Large intestine (tissue), 3 donors: Measurements from ENCODE around the gene JUP. TPM values are rescaled to one million over a fixed set of nuclear protein-coding genes. Genes with fewer than 3 reads are reported as not detected.

ENCODE experiments used
- DNase-seq, 2 donors: peaks; one replicate each; pipeline versions ENCODE4 v3.0.0 to v3.0.0-alpha.2; 2013
- H3K27ac ChIP-seq: one replicate; pipeline ENCODE4 v1.5.1; 2013; ENCODE audit warnings: low read length
- H3K27me3 ChIP-seq: 2 replicates; pipeline ENCODE4 v1.6.1; 2013; ENCODE audit warnings: low read length; ENCODE audit not compliant: control insufficient read depth, insufficient read depth
- H3K36me3 ChIP-seq: 2 replicates; pipeline ENCODE4 v1.6.1; 2013; ENCODE audit warnings: low read length; ENCODE audit not compliant: control insufficient read depth, insufficient read depth
- H3K4me1 ChIP-seq: one replicate; pipeline ENCODE4 v1.6.1; 2013; ENCODE audit warnings: low read length; ENCODE audit not compliant: control insufficient read depth, insufficient read depth
- H3K4me3 ChIP-seq: one replicate; pipeline ENCODE4 v1.5.1; 2013; ENCODE audit warnings: low read length
- H3K9me3 ChIP-seq: one replicate; pipeline ENCODE4 v1.6.1; 2013; ENCODE audit warnings: mild to moderate bottlenecking, low read depth, low read length, moderate library complexity; ENCODE audit not compliant: control insufficient read depth
- WGBS: methylation state at CpG from one replicate; pipeline ENCODE4 v1.1.5; 2013; ENCODE audit warnings: low lambda C conversion rate; ENCODE audit not compliant: insufficient coverage; 5-methylcytosine and 5-hydroxymethylcytosine counted together
- polyA plus RNA-seq: library from polyadenylated mRNA; unstranded; fragments of 120-200 nt; gene quantifications from one replicate; pipeline ENCODE4 v1.2.1, GENCODE V29; 2013

JUP gene
- polyA plus RNA-seq, 1 donor = 172 TPM

DNA sequence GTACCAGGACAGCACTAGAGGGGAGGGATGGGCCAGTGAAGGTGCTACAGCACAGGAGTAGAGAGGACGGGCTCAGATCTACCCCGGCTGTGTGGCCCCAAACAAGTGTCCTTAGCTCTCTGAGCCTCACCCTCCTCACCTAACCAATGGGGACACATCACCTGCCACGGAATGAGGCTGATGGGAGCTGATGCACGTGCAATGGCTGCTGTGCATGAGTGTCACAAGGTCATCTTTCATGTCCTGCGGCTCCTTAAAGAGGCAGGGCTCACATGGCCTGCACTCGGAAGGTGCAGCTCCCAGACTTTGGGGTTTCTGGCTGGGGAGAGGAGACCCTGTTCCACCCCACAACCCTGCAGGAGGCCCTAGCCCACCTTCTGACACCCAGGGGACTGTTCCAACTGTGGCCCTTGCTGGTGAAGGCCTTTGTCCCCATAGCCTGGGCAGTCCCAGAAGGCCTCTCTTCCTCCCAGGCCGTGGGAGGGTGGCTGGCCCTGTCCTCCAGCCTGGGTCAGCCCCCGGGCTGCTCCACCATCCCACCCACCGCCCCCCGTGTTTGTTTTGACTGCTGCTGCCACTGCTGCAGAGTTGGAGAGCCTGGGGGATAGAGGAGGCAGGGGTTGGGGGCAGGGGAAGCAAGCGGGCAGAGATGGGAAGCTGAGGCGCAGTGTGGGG lies 62.6 kb downstream of the JUP start:
- no peaks in the 10 kb centered on the region for H3K36me3 ChIP-seq
- H3K4me1 ChIP-seq = no peaks in the 10 kb centered on the region
- no peaks in the 10 kb centered on the region for H3K9me3 ChIP-seq
- no peak overlapping the region for H3K27ac ChIP-seq
- no peak for DNase-seq
- WGBS = no CpG with 5 or more reads among the region's 12 CpGs
- no peaks in the 10 kb centered on the region for H3K27me3 ChIP-seq
- no peak overlapping the region for H3K4me3 ChIP-seq

DNA sequence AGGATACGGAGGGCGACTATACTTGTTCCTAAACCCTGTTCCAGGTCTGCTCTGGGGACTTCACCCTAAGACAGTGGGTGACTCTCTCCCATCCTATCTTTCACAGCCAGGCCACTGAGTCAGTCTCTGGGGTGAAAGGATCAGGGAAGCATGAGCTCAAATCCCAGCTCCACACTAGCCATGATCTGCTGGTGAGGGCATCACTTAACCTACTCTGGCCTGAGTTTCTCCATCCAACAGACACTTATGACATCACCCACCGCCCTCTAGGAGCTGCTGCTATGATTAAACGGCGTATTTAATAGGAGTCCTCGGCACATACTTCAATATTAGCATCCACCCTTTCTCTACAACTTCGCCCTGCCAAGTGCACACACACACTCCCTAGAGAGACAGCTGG lies 64.3 kb downstream of the JUP start:
- DNase-seq = no peak
- Histone ChIP-seq H3K27me3 (peaks cover 4% of the 10 kb centered on the region), H3K4me1 (no peaks in the 10 kb centered on the region), H3K27ac (no peak overlapping the region), H3K9me3 (no peaks in the 10 kb centered on the region), H3K36me3 (no peaks in the 10 kb centered on the region), H3K4me3 (no peak overlapping the region)
- WGBS = no CpG with 5 or more reads among the region's 7 CpGs

DNA sequence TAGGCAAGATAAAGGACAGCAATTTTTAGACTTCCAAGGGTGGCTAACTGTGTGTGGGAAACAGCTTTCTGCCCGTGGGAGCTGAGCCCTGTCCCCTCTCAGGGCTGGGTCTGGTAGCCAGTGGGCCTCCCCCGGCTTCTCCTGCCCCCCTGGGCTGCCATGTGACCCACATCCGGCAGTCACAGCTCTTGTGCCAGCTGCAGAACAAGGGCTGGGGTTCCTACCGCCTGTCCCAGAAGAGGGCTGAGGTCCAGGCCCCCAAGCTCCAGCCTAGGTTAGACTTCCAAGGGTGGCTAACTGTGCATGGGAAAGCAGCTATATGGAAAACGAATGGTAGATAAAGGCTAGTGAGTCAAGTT lies 68.2 kb downstream of the JUP start:
- H3K27ac ChIP-seq = no peak overlapping the region
- H3K4me3 ChIP-seq = no peak overlapping the region
- no peaks in the 10 kb centered on the region for H3K4me1 ChIP-seq
- no peak for DNase-seq
- no peaks in the 10 kb centered on the region for H3K36me3 ChIP-seq
- no peaks in the 10 kb centered on the region for H3K9me3 ChIP-seq
- H3K27me3 ChIP-seq = peaks cover 4% of the 10 kb centered on the region
- WGBS = no CpG with 5 or more reads among the region's 5 CpGs

DNA sequence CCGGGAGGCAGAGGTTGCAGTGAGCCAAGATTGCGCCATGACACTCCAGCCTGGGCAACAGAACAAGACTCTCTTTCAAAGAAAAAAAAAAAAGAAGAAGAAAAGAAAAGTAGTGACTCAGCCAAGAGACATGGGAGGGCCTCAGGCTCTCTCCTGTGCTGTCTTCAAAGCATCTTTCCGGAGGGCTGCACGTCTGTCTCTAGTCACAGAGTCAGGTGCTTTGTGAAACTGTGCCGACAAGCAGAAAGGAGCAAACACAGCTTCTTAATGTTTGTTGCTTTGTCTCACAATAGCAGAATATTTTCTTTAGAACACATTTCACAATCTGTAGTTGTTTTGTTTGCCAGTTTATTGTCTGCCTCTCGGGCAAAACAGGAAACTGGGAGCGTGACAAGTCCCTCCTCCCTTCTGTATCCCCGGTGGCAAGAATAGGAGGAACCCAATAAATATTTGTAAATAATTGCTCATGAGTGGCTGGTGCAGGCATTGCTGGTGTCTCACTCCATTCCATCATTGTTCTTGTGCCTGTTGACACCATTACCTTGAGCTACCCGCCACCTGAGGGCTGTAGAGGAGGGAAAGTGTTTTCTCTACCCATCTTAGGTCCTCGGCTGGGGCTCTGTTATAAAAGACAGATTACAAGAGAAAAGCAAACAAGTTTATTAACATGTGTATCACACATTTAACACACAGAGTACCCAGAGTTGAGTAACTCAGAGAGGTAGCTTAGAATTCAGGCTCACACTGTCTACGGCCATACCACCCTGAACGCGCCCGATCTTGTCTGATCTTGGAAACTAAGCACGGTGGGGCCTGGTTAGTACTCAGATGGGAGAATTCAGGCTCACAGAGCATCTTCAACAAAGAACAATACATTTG lies 68.9 kb downstream of the JUP start:
- DNase-seq = no peak
- no peak overlapping the region for H3K4me3 ChIP-seq
- WGBS = no CpG with 5 or more reads among the region's 15 CpGs
- H3K27me3 ChIP-seq = peaks cover 4% of the 10 kb centered on the region
- H3K4me1 ChIP-seq = no peaks in the 10 kb centered on the region
- no peaks in the 10 kb centered on the region for H3K36me3 ChIP-seq
- no peak overlapping the region for H3K27ac ChIP-seq
- H3K9me3 ChIP-seq = no peaks in the 10 kb centered on the region

DNA sequence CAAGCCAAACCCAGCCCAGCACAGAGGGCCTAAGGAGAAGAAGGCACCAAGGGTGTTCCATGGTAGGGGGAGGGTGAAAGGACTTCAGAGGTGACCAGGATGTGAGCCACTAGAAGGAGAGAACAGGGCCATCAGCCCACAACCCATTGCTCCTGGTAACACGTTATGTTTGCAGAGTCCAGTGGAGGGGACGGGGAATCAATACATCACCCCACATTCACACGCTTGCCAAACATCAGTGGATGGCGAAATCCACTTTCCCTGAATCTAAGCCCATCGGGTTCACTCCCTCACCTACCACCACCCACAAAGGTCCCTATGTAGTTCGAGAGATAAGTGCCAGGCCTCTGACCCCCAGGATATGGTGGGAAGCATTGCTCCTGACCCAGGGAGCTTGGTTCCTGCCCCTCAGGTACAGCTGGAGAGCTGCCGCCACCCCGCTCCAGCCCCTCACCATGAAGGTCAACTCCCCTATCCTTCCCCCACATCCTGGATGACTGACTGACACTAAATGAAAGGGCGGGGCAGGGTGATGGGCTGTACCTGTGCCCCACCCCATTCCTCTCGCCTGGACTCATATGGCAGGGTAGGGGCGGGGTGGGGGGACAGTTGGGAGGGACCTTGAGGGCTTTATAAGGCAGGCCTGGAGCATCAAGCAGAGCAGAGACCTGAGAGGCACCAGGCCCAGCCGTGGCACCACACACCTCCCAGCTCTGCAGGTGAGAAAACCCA lies 74.7 kb downstream of the JUP start, which contains the start of gene GAST:
Gene GAST, plus strand, starts transcription at position 663 of the 732 bp plus-strand sequence. CDS start 3,106 bp downstream, outside the sequence.
- Histone ChIP-seq H3K4me1 (no peaks in the 10 kb centered on the region), H3K36me3 (no peaks in the 10 kb centered on the region), H3K4me3 (no peak within 1 kb of the TSS), H3K27me3 (no peaks in the 10 kb centered on the region), H3K27ac (no peak within 1 kb of the TSS), H3K9me3 (no peaks in the 10 kb centered on the region)
- DNase-seq = no peak
- 100% methylated on average over 1 of the region's 12 CpGs for WGBS

DNA sequence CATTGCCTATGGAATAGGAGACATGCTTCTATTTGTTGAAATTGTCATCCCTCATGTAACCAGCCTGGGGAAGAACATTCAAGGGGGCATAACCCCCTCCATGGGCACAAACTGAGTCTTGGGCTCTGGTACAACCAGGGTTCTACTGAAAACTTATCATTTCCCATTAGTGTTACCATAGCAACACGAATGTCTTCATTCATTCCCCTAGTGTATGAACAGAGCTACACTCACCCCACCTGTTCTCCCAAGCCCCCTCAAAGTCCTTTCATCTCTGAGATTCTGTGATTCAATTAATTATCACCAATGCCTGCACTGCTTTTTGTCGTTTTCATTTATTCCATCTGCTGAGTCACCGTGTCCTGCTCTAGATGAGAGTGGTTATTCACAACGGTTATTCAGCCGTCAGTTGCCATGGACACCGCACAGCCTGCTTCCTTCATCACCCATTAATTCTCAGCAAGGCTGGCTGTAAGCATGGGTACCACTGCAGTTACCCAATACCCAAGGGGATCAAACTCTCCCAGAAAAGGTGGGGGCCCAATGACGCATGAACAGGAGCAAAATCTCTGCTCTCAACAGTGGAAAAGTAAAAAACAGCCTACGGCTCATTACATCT lies 75.9 kb downstream of the JUP start:
- Histone ChIP-seq H3K4me3 (no peak overlapping the region), H3K27ac (no peak overlapping the region), H3K36me3 (no peaks in the 10 kb centered on the region), H3K9me3 (no peaks in the 10 kb centered on the region), H3K27me3 (no peaks in the 10 kb centered on the region), H3K4me1 (no peaks in the 10 kb centered on the region)
- 53% methylated on average over 3 of the region's 8 CpGs for WGBS
- no peak for DNase-seq

DNA sequence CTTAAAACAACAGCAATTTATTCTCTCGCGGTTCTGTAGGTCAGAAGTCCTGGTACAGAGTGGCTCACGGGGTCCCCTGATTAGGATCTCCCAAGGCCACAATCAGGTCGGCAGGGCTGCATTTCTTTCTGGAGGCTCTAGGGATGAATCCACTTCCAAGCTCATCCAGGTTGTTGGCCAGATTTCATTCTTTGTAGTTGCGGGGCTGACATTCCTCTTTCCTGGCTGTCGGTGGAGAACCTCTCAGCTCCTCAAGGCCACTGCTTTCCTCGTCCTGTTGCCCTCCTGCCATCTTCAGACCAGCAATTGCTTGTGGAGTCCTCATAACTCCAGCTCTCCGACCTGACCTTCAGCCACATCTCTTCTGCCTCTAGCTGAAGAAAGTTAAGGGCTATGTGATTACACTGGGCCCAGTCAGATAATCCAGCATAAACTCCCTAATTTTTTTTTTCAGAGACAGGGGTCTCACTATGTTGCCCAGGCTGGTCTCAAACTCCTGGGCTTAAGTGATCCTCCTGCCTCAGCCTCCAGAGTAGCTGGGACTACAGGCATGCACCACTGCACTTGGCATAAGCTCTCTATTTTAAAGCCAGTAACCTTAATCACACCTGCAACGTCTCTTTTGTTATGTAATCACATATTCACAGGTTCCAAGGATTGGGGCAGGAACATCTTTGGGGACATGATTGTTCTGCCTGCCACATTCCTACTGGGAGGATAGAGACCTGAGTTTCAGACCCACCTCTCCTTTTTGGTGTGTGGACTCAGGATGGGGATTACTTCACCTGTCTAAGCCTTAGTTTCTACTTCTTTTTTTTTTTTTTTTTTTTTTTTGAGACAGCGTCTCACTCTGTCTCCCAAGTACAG lies 78.5 kb downstream of the JUP start:
- DNase-seq = no peak
- WGBS = no CpG with 5 or more reads among the region's 10 CpGs

DNA sequence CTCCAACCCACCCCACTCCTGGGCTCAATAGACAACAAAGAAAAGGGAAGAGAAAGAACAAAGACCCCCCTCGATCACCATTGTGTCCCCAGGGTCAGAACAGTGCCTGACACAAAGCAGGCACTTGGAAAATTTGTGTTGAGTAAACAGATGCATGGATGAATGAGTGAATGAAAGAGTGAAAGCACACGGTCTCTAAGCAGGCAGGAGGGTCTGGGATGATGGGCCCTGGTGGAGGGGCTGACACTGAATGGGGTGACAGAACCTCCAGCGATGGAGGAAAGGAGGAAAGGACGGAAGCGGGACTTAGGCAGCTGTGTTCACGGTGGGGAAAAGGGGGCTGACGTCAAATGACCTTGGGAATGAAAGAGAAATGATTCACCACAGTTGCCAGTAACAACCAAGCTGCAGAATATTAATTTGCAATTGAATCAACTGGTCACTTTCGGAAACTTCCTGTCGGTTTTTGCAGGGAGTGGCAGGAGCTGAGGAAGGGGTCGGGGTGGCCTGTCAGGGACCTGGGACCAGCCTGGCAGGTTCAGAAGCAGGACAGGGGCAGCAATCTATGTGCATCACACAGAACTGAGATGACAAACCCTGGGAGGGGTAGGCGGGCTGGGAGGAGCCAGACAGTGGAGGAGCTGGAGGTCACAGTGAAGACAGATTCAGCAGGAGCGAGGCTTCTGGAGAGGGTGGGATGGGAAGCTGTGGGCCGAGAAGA lies 81.1 kb downstream of the JUP start:
- H3K4me3 ChIP-seq = no peak overlapping the region
- H3K27ac ChIP-seq = no peak overlapping the region
- no peaks in the 10 kb centered on the region for H3K4me1 ChIP-seq
- no peak for DNase-seq
- H3K36me3 ChIP-seq = no peaks in the 10 kb centered on the region
- H3K9me3 ChIP-seq = no peaks in the 10 kb centered on the region
- no CpG with 5 or more reads among the region's 13 CpGs for WGBS
- no peaks in the 10 kb centered on the region for H3K27me3 ChIP-seq

More for the DNA sequence above, 78.5 kb downstream of the JUP start:
- Histone ChIP-seq H3K27me3 (no peaks in the 10 kb centered on the region), H3K27ac (no peak overlapping the region), H3K9me3 (no peaks in the 10 kb centered on the region), H3K36me3 (no peaks in the 10 kb centered on the region), H3K4me3 (no peak overlapping the region), H3K4me1 (no peaks in the 10 kb centered on the region)
